ENCODE data around the gene UBTF.

UBTF gene

DNA sequence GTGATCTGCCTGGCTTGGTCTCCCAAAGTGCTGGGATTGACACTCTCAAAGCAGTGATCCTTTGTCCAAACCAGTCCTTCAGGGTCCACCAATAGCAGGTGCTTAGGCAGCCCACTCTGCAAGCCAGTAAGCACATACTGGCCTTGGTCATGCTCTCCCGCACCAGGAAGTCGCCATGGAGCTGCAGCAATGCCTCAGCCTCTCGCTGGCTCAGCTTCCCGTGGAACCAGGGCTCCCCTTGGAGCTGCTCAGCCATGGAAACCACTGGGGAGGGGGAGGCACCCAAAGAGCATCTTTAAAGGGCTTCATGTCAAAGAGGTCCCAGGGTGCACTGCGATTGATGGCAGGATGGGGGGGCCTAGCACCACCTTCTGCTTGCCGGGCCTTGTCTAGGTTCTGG, 9.6 kb upstream of the UBTF start:
- no peak overlapping the region for H3K4me3 ChIP-seq (ENCODE audit: low read depth, low read length)
- no peak for DNase-seq (ENCODE audit: low read depth)
- TF ChIP-seq, protein P1, sequence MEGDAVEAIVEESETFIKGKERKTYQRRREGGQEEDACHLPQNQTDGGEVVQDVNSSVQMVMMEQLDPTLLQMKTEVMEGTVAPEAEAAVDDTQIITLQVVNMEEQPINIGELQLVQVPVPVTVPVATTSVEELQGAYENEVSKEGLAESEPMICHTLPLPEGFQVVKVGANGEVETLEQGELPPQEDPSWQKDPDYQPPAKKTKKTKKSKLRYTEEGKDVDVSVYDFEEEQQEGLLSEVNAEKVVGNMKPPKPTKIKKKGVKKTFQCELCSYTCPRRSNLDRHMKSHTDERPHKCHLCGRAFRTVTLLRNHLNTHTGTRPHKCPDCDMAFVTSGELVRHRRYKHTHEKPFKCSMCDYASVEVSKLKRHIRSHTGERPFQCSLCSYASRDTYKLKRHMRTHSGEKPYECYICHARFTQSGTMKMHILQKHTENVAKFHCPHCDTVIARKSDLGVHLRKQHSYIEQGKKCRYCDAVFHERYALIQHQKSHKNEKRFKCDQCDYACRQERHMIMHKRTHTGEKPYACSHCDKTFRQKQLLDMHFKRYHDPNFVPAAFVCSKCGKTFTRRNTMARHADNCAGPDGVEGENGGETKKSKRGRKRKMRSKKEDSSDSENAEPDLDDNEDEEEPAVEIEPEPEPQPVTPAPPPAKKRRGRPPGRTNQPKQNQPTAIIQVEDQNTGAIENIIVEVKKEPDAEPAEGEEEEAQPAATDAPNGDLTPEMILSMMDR (IDR thresholded peaks at IDR 0.05; ENCODE audit: control insufficient read depth, extremely low read depth, insufficient read depth), result no peak

DNA sequence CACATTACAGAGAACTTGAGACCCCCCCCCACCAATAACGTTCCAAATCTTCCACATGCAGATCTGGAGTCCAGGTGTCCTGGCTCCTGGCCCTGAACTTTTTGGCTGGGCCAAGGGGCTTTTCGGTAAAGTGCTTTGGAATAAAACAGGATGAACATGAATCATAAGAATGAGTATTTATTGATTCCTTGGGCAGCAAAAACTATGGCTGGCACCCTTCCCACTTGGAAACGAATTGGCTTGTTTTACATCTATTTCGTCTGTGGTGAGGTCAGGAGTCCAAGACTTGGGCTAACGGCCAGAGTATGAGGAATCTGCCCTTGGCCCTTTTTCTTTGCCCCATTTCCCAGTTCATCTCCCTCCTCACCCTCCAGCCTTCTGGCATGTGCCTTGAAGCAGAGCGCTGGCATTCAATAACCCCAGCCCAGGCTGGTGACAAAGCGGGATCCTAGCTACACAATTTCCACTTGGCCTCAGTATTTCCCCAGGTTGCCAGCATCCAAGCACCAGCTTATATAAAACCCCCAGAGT, 4.1 kb upstream of the UBTF start:
- TF ChIP-seq, protein P1 (IDR thresholded peaks at IDR 0.05; ENCODE audit: control insufficient read depth, extremely low read depth, insufficient read depth), result no peak
- no peak for DNase-seq (ENCODE audit: low read depth)
- H3K4me3 ChIP-seq (ENCODE audit: low read depth, low read length), result no peak overlapping the region

DNA sequence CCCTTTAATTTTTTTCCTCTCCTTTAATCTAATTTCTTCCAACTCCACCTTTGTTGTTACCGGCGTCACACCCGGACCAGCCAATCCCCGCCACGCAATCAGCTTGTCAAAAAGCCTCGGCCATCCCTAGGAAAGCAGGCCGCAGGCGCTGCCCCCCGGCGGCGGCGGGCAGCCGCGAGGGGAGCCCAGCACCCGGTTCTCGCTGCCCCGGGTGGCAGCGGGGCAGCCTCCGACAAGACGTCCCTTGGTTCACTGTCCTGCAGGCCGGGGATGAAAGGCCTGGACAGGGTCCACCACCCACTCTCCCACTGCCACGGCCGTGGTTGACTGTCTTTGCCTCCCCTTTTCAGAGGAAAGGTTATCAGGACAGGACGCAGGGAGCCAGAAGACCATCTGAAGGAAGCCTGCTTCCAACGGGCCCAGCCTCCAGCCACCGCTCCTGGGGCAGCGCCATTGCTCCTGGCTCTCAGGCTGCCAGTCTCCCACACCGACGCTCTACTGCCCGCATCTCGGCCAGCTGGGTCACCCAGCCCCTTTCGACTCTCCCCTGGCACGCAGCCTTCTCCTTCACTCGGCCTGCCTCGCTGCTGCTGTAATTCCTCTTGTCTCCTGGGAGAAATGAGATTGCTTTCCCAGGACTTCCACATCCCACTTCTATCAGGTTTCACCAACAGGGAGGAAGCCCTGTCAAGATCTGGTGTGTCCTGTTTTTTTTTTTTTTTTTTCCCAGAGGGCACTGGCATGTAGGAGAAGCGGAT, 2.8 kb upstream of the UBTF start:
- no peak for DNase-seq (ENCODE audit: low read depth)
- peak overlapping the region; percentile 69 for H3K4me3 ChIP-seq (ENCODE audit: low read depth, low read length)
- TF ChIP-seq, protein P1 (IDR thresholded peaks at IDR 0.05; ENCODE audit: control insufficient read depth, extremely low read depth, insufficient read depth), result no peak

DNA sequence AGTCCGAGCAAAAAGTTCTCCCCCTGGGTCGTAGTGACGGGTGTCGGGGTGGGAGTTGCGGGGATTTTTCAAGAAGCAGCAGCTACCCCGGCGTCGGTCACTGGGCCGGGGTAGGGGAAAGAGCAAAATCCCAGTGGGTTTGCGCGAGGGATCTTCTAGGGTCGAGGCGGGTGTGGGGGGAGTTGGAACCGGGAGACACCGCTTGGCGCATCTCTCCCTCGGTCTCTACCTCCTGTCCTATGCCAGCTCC, 2.3 kb upstream of the UBTF start:
- no peak for DNase-seq (ENCODE audit: low read depth)
- TF ChIP-seq, protein P1 (IDR thresholded peaks at IDR 0.05; ENCODE audit: control insufficient read depth, extremely low read depth, insufficient read depth), result no peak
- H3K4me3 ChIP-seq (ENCODE audit: low read depth, low read length), result peak overlapping the region; percentile 69

DNA sequence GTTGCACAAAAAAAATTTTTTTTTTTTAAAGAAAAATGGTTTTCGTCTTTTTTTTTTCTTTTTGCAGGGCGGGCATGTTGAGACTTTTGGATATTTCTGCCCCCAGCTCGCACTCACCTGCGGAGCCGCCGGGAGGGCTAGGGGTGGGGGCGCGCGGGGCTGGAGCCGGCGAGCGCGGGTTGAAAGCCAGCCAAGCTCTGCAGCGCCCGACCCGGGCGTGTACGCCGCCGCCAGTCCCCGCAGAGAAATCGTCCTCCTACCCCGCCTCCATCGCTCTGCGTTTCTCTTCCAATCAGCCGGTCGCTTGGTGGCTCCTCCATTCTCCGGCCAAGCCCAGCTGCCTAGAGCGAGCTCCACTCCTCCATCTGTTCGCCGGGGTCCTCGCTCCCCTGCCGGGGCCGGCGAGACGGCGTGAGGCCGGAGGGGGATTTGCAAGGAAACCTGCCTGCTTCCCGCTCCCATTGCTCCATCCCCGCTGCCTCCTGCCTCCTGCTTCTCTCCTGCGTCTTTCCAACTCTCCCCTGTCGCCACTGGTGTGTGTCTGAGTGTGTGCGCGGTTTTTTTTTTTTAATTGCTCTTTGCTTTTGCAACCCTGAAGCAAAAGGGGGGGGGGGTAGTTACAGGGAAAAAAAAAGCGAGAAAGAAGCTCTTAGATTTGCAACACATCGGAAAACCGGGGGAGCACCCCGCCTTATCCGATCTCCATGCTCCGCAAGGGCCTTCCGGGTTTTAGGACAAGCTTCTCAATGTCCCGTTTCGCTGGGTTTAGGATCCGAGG, 1.8 kb upstream of the UBTF start:
- H3K4me3 ChIP-seq (ENCODE audit: low read depth, low read length), result peak overlapping the region; percentile 69
- TF ChIP-seq, protein P1 (IDR thresholded peaks at IDR 0.05; ENCODE audit: control insufficient read depth, extremely low read depth, insufficient read depth), result no peak
- no peak for DNase-seq (ENCODE audit: low read depth)

DNA sequence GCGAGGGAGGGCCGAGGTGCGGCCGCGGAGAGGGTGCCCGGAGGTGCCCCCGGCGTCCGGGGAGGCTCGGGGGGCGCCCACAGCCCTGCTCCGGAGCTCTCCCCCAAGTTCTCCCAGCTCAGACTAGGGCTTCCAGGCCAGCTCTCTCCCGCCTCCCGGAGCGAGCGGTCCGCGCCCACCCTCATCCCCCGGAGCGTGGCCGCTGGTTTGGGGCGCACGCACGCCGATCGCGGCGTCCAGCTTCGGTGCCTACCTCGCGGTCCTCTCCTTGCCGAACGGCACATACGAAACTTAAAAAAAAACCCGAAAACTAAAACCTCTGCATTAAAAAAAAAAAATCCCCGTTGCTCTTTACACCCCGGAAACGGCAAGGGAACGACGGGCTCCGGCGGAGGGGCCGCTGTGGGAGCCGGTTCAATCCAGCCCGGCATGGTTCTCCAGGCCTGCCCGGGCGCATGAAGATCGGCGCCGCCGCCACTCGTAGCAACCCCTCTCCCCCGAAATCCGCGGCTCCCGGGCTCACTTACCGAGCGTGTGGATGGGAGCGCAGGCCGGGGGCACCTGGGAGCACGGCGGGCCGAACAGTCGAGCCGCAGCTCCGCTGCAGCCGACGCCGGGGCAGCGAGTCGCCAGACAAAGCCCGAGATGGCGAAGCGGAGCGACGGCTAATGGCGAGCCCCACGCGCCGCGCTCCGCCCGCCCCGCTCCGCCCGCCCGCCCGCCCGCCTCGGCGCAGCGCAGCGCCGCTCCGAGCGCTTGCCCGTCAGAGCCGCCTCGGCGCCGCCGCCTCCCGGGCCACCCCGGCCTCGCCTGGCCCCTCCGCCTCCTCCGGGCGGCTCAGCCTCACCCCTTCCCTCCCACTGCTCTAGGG, 973 bp upstream of the UBTF start:
- H3K4me3 ChIP-seq (ENCODE audit: low read depth, low read length), result peak overlapping the region; percentile 69
- TF ChIP-seq, protein P1 (IDR thresholded peaks at IDR 0.05; ENCODE audit: control insufficient read depth, extremely low read depth, insufficient read depth), result no peak
- no peak for DNase-seq (ENCODE audit: low read depth)

All from LNCaP clone FGC (cell line).